Neural cell (in vitro differentiated cells): Measurements from ENCODE around the gene CELSR1. TPM values are rescaled to one million over a fixed set of nuclear protein-coding genes. Genes with fewer than 3 reads are reported as not detected.

Experiments used
- H2AFZ ChIP-seq: fragments of 200-600, 300-800 bp; sonication (generic), shearing (Covaris generic); 2 replicates; pipeline ENCODE4 v1.6.0; 2014; ENCODE audit warnings: low read depth, mild to moderate bottlenecking, antibody characterized with exemption, low read length, moderate library complexity
- H3F3A ChIP-seq: fragments of 200-600 bp; shearing (Covaris generic); 2 replicates; pipeline ENCODE4 v1.6.1; 2016; ENCODE audit warnings: mild to moderate bottlenecking, moderate library complexity, mixed read lengths, antibody characterized with exemption, low read length; ENCODE audit not compliant: insufficient read depth, poor library complexity, severe bottlenecking
- H3K27ac ChIP-seq: fragments of 200-600, 300-800 bp; sonication (generic), shearing (Covaris generic); 2 replicates; pipeline ENCODE4 v1.5.1; 2014; ENCODE audit warnings: mild to moderate bottlenecking, low read length, moderate library complexity
- H3K27me3 ChIP-seq: fragments of 300-800, 200-600 bp; sonication (generic), shearing (Covaris generic); 2 replicates; pipeline ENCODE4 v1.6.0; 2014; ENCODE audit warnings: mild to moderate bottlenecking, low read depth, low read length, moderate library complexity; ENCODE audit not compliant: insufficient read depth
- H3K36me3 ChIP-seq: fragments of 300-800, 200-600 bp; sonication (generic), shearing (Covaris generic); 2 replicates; pipeline ENCODE4 v1.5.1; 2014; ENCODE audit warnings: mild to moderate bottlenecking, antibody characterized with exemption, low read length, moderate library complexity; ENCODE audit not compliant: insufficient read depth
- H3K4me2 ChIP-seq: fragments of 300-800, 200-600 bp; sonication (generic), shearing (Covaris generic); 2 replicates; pipeline ENCODE4 v1.6.0; 2014; ENCODE audit warnings: mild to moderate bottlenecking, low read length
- H3K4me3 ChIP-seq: fragments of 300-800, 200-600 bp; sonication (generic), shearing (Covaris generic); 2 replicates; pipeline ENCODE4 v1.5.1; 2014; ENCODE audit warnings: mild to moderate bottlenecking, low read length, moderate library complexity
- H3K79me2 ChIP-seq: fragments of 200-600 bp; shearing (Covaris generic); replicated peaks from 2 replicates; pipeline ENCODE4 v1.6.0; 2014; ENCODE audit warnings: mild to moderate bottlenecking, low read length, moderate library complexity; ENCODE audit not compliant: insufficient read depth
- H3K9ac ChIP-seq: fragments of 300-800, 200-600 bp; sonication (generic), shearing (Covaris generic); 2 replicates; pipeline ENCODE4 v1.6.1; 2016; ENCODE audit warnings: mild to moderate bottlenecking, low read length, mixed read lengths
- H3K9me2 ChIP-seq: fragments of 200-600 bp; shearing (Covaris generic); 2 replicates; pipeline ENCODE4 v1.6.1; 2016; ENCODE audit warnings: mild to moderate bottlenecking, low read length, mixed read lengths; ENCODE audit not compliant: insufficient read depth
- H3K9me3 ChIP-seq: fragments of 200-600, 300-800 bp; sonication (generic), shearing (Covaris generic); 2 replicates; pipeline ENCODE4 v1.6.1; 2016; ENCODE audit warnings: mild to moderate bottlenecking, mixed run types, low read length, moderate library complexity, mixed read lengths
- H4K20me1 ChIP-seq: fragments of 200-600 bp; shearing (Covaris generic); 2 replicates; pipeline ENCODE4 v1.6.1; 2016; ENCODE audit warnings: mild to moderate bottlenecking, mixed run types; ENCODE audit not compliant: insufficient read depth
- EP300 ChIP-seq: fragments of 450-650 bp; conservative IDR thresholded peaks from 2 replicates; pipeline ENCODE4 v1.6.1; 2014; ENCODE audit warnings: antibody characterized with exemption, mild to moderate bottlenecking, moderate library complexity; ENCODE audit not compliant: poor library complexity, severe bottlenecking
- EZH2 ChIP-seq: fragments of 200-600, 300-800 bp; shearing (Covaris generic), sonication (generic); IDR thresholded peaks from 2 replicates; pipeline ENCODE4 v1.6.1; 2014; ENCODE audit warnings: antibody characterized with exemption, low read length, borderline replicate concordance, mild to moderate bottlenecking; ENCODE audit not compliant: insufficient read depth, poor library complexity, severe bottlenecking
- MXI1 ChIP-seq: fragments of 450-650 bp; conservative IDR thresholded peaks from 2 replicates; pipeline ENCODE4 v1.6.1; 2014; ENCODE audit warnings: antibody characterized with exemption, mild to moderate bottlenecking; ENCODE audit not compliant: poor library complexity, severe bottlenecking
- POLR2AphosphoS5 ChIP-seq: IDR thresholded peaks from 2 replicates; pipeline ENCODE4 v1.6.1; 2012
- RAD21 ChIP-seq: fragments of 450-650 bp; conservative IDR thresholded peaks from 2 replicates; pipeline ENCODE4 v1.6.1; 2014; ENCODE audit warnings: antibody characterized with exemption, mild to moderate bottlenecking, moderate library complexity
- REST ChIP-seq: IDR thresholded peaks from 2 replicates; pipeline ENCODE4 v1.6.1; 2012; ENCODE audit warnings: borderline replicate concordance
- SMC3 ChIP-seq: fragments of 450-650 bp; conservative IDR thresholded peaks from 2 replicates; pipeline ENCODE4 v1.6.1; 2014; ENCODE audit warnings: antibody characterized with exemption, mild to moderate bottlenecking, moderate library complexity; ENCODE audit not compliant: poor library complexity
- TAF1 ChIP-seq: IDR thresholded peaks from 2 replicates; pipeline ENCODE4 v1.6.1; 2012; ENCODE audit warnings: low read depth
- polyA plus RNA-seq: library from polyadenylated mRNA; depleted of rRNA; stranded (reverse); fragments of >200 nt; gene quantifications from 2 replicates; pipeline ENCODE4 v1.2.3, GENCODE V29; 2014
- TF ChIP-seq, protein P1 (sequence below): fragments of 450-650 bp; IDR thresholded peaks from 2 replicates; pipeline ENCODE4 v1.5.1; 2014; ENCODE audit warnings: antibody characterized with exemption, mild to moderate bottlenecking, moderate library complexity; ENCODE audit not compliant: poor library complexity, severe bottlenecking

The CELSR1 gene
- polyA plus RNA-seq, 1 donor from 2014 or later, result 0.14 TPM

- Histone ChIP-seq H4K20me1 (no peaks in the 10 kb centered on the region), H3K9me2 (no peaks in the 10 kb centered on the region), H3K36me3 (no peaks in the 10 kb centered on the region), H3K79me2 (no peaks in the 10 kb centered on the region), H3K4me2 (no peak overlapping the region), H3K27me3 (peaks cover 23% of the 10 kb centered on the region), H3F3A (no peaks in the 10 kb centered on the region), H2AFZ (no peak overlapping the region), H3K4me3 (no peak overlapping the region), H3K9ac (no peak overlapping the region), H3K27ac (no peak overlapping the region), H3K9me3 (peaks cover 3% of the 10 kb centered on the region)
- TF ChIP-seq SMC3 (no peak), RAD21 (no peak), POLR2AphosphoS5 (no peak), MXI1 (no peak), TAF1 (no peak), EP300 (no peak), REST (no peak), EZH2 (no peak)
- TF ChIP-seq, protein P1, sequence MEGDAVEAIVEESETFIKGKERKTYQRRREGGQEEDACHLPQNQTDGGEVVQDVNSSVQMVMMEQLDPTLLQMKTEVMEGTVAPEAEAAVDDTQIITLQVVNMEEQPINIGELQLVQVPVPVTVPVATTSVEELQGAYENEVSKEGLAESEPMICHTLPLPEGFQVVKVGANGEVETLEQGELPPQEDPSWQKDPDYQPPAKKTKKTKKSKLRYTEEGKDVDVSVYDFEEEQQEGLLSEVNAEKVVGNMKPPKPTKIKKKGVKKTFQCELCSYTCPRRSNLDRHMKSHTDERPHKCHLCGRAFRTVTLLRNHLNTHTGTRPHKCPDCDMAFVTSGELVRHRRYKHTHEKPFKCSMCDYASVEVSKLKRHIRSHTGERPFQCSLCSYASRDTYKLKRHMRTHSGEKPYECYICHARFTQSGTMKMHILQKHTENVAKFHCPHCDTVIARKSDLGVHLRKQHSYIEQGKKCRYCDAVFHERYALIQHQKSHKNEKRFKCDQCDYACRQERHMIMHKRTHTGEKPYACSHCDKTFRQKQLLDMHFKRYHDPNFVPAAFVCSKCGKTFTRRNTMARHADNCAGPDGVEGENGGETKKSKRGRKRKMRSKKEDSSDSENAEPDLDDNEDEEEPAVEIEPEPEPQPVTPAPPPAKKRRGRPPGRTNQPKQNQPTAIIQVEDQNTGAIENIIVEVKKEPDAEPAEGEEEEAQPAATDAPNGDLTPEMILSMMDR, result no peak
Measured at GRCh38 chr22:46540874-46541273, 3.5 kb upstream of the CELSR1 start.

- Histone ChIP-seq H3K9me2 (no peaks in the 10 kb centered on the region), H4K20me1 (no peaks in the 10 kb centered on the region), H3K4me2 (no peak overlapping the region), H3K27me3 (peaks cover 26% of the 10 kb centered on the region), H3K9me3 (peaks cover 9% of the 10 kb centered on the region), H2AFZ (no peak overlapping the region), H3F3A (no peaks in the 10 kb centered on the region), H3K4me3 (no peak overlapping the region), H3K79me2 (no peaks in the 10 kb centered on the region), H3K27ac (no peak overlapping the region), H3K9ac (no peak overlapping the region), H3K36me3 (no peaks in the 10 kb centered on the region)
- TF ChIP-seq EZH2, result no peak
- TF ChIP-seq RAD21, result no peak
- no peak for TF ChIP-seq TAF1
- no peak for TF ChIP-seq POLR2AphosphoS5
- no peak for TF ChIP-seq REST
- TF ChIP-seq SMC3, result no peak
Measured at GRCh38 chr22:46539169-46539568, 1.7 kb upstream of the CELSR1 start.
